Measurements from ENCODE around the gene TRAPPC14. TPM values are rescaled to one million over a fixed set of nuclear protein-coding genes. Genes with fewer than 3 reads are reported as not detected.

Gene TRAPPC14
- total and polyA plus RNA-seq, 2 of the 8 experiments (the other 6 are each of a cell fraction or from before 2014, with no cell fraction given) = 11.9 to 22.1 TPM

DNA sequence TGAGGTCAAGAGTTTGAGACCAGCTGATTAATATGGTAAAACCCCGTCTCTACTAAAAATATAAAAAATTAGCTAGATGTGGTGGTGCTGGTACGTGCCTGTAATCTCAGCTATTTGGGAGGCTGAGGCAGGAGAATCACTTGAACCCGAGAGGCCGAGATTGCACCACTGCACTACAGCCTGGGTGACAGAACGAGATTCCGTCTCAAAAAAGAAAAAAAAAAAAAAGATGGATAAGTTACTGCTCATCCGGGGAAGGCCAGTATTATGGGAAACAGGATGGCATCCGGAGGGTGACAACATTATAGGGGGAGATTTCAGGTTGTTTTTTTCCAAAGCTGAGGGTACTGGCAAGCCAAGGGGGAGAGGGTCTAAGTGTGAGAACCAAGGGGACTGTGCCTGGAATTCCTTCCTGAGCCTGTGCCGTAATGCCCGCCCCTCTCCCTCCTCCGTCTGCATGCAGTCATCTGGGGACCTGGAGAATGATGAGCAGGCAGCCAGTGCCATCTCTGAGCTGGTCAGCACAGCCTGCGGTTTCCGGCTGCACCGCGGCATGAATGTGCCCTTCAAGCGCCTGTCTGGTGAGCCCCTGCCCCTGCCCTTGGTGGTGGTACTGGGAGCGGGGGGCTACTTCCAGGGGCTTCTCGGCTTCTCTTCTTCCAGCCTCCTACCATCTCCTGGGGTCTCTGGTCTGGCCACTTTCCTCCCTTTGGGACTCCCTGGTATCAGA lies 5.4 kb downstream of the TRAPPC14 start:
- ChIA-PET POLR2A (ENCODE audit: partially characterized antibody) (interaction anchor here (0.6 to 9.9 kb wide), 7 partner anchors 13 to 111 kb away, joined by 3 to 145 read pairs (median 3); partner anchors contain the start of gene GAL3ST4), CTCF (ENCODE audit: partially characterized antibody) (interaction anchor here (0.6 to 7.9 kb wide), 2 partner anchors 19 to 938 kb away, joined by 3 to 83 read pairs; no protein-coding TSS in a partner anchor)
- Histone ChIP-seq H2BK5ac (ENCODE audit: low read depth, low read length) (no peak overlapping the region), H3K4me3 (ENCODE audit: extremely low read depth in 1 of 4, insufficient read depth in 2 of 4, low read depth in 3 of 4, low read length in 4 of 4) (no peak overlapping the region), H3K27ac (ENCODE audit: low read depth, low read length) (no peak overlapping the region), H4K91ac (replicated peaks; ENCODE audit: insufficient read length, low read length) (no peak overlapping the region), H3K23ac (ENCODE audit: insufficient read length) (no peak overlapping the region), H4K5ac (ENCODE audit: insufficient read length, low read depth, low read length) (no peak overlapping the region), H3K79me2 (ENCODE audit: control insufficient read depth in 1 of 2, insufficient read depth in 2 of 2, low read length in 2 of 2) (peaks cover 0 to 12% of the 10 kb centered on the region in 2 experiments; a peak in 2 of 4 replicates), H3K79me1 (ENCODE audit: low read depth, low read length) (no peaks in the 10 kb centered on the region; the same call in none of the 2 replicates), H2BK20ac (ENCODE audit: low read length) (no peak overlapping the region), H3K9me3 (ENCODE audit: insufficient read depth in 2 of 2, low read depth in 1 of 2, low read length in 1 of 2) (no peaks in the 10 kb centered on the region), H4K20me1 (replicated peaks in 1 of 2; ENCODE audit: control insufficient read depth in 1 of 2, insufficient read depth in 2 of 2, low read length in 2 of 2) (peaks cover 14 to 32% of the 10 kb centered on the region in 2 experiments), H4K8ac (ENCODE audit: extremely low read depth, insufficient read depth, low read length) (no peak overlapping the region; the same call in 1 of the 2 replicates), H2BK15ac (ENCODE audit: low read length) (no peak overlapping the region), H3K4me2 (ENCODE audit: insufficient read depth in 1 of 2, low read depth in 2 of 2, low read length in 2 of 2) (no peak overlapping the region), H3K9ac (replicated peaks in 1 of 4; ENCODE audit: extremely low read depth in 1 of 4, low read depth in 3 of 4, low read length in 3 of 4) (no peak overlapping the region), H3K23me2 (ENCODE audit: low read depth, low read length) (peaks cover 9% of the 10 kb centered on the region), H2BK120ac (replicated peaks; ENCODE audit: low read depth, low read length) (no peak overlapping the region), H2BK12ac (ENCODE audit: low read depth, low read length) (no peak overlapping the region), H3K4ac (replicated peaks; ENCODE audit: insufficient read length, low read depth, low read length) (no peak overlapping the region), H3K56ac (replicated peaks; ENCODE audit: insufficient read length, low read depth, low read length) (no peak overlapping the region), H3K14ac (ENCODE audit: insufficient read length) (no peak overlapping the region), H2AFZ (ENCODE audit: low read length) (no peak overlapping the region), H3K27me3 (replicated peaks in 1 of 4; ENCODE audit: control insufficient read depth in 3 of 4, extremely low read depth in 1 of 4, insufficient read depth in 3 of 4, low read length in 3 of 4) (no peaks in the 10 kb centered on the region), H3K36me3 (ENCODE audit: control insufficient read depth in 2 of 4, insufficient read depth in 4 of 4, low read length in 3 of 4) (peaks cover 8 to 47% (median 26%) of the 10 kb centered on the region in 4 experiments), H3K4me1 (replicated peaks in 1 of 4; ENCODE audit: control insufficient read depth in 3 of 4, insufficient read depth in 4 of 4, low read length in 3 of 4) (peaks cover 0 to 15% (median 9%) of the 10 kb centered on the region in 4 experiments; a peak in 5 of 7 replicates), H3K18ac (ENCODE audit: extremely low read depth, low read length) (no peak overlapping the region), H2AK5ac (ENCODE audit: low read depth, low read length) (no peak overlapping the region)
- 92% methylated on average over 16 of the region's 18 CpGs; no CpG with 5 or more reads in 1 of the 2 experiments for WGBS, 2 experiments (ENCODE audit: extremely low coverage in 1 of 2, insufficient coverage in 1 of 2, insufficient read length in 1 of 2, insufficient replicate concordance in 2 of 2, low coverage in 1 of 2, low lambda C conversion rate in 2 of 2, missing lambda C conversion rate in 1 of 2)
- no peak for FAIRE-seq
- DNase-seq (ENCODE audit: low read depth in 1 of 2, low spot score in 2 of 2) = no peak
- no peak for TF ChIP-seq EGR1 (IDR thresholded peaks at IDR 0.05; ENCODE audit: borderline replicate concordance, low read depth, low read length)

All from H1 (cell line).